ENCODE results near the gene PDSS1.
A peak's percentile ranks its signal among the peaks of the same experiment; 100 is the strongest.

DNA sequence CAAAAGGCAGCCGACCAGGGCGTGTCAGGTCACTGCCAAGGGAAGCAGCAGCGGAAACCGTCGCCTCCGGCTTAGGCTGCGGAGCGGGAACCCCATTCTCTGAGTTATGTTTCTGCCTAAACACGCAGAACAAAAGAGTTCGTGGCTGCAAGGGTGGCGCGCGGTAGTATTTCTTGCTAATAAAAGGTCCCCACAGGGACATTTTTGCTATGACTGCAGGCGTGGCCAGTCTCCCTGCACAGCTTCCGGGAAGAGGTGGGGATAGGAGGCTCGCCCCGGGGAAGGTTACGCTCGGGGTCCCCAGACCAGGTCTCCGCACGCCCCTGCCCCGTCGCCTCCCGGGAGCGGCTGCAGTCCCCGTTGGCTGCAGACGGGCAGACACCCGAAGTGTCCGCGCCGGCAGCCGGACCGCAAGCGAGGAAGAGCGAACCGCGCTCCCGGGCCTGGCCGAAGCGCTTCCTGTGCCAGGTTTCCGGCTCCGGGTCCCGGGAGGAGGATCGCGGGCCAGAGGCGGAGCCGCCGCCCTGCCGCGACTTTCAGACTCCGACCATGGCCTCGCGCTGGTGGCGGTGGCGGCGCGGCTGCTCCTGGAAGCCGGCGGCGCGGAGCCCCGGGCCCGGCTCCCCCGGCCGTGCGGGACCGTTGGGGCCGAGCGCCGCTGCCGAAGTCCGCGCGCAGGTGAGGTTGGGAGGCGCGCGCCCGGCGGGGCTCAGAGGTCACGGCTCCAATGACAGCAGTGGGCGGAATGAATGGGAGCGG, at the start of gene PDSS1:
- TF ChIP-seq POLR2AphosphoS5 (IDR thresholded peaks at IDR 0.05; ENCODE audit: low read depth, low read length) (peak; percentile 88), POLR2A (IDR thresholded peaks at IDR 0.05; ENCODE audit: low read depth, low read length) (no peak; the same call in 1 of the 2 replicates), PAX5 (IDR thresholded peaks at IDR 0.05; ENCODE audit: insufficient read depth, low read length, severe bottlenecking) (no peak), TAF1 (IDR thresholded peaks at IDR 0.05; ENCODE audit: low read depth, low read length) (peak; percentile 54), POU2F2 (IDR thresholded peaks at IDR 0.05; ENCODE audit: low read depth, low read length) (peak; percentile 37; the same call in 1 of the 2 replicates), SPI1 (IDR thresholded peaks at IDR 0.05; ENCODE audit: low read depth, low read length) (no peak)

All from GM12891 (cell line).